GM21576 (cell line): Measurements from ENCODE around the gene ABCC8.

ENCODE experiments used
- ATAC-seq: cut with Tn5 transposase; IDR thresholded peaks from one replicate; pipeline ENCODE4 v1.9.1; 2021; ENCODE audit warnings: mild to moderate bottlenecking, moderate library complexity; ENCODE audit not compliant: unreplicated experiment

ABCC8 gene

DNA sequence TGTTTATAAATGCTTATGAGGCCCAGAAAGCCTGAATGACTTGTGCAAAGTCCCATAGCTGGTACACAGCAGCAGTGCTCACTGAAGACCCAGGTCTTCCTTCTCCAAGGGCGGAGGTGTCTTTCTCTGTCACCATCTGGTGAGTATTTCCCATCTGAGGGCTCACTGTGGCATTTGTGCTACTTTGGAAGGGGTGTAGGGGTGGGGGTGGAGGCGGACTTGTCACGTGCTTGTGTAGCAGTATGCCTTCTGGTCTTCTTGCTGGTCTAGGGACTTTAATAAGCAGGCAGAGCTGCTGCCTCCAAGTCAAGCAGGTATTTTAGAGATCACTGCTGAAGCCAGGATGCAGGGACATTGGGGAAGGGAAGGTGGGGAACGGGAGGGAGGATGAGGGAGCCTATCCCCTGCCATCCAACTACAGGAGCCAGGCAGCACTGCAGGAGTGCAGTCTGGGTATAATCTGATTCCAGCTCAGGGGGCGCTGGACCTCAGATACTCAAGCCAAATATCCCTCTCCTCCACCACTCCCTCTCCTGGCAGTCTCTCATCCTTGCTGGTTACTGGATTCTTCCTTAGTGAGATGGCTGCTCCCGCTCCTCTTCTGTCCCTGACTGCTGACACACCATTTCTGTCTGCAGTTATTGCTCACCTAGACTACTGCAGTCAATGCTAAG, 3.4 kb downstream of the ABCC8 start:
- no peak for ATAC-seq

GRCh38 chr11:17472467-17472866, 4.2 kb downstream of the ABCC8 start:
- no peak for ATAC-seq

DNA sequence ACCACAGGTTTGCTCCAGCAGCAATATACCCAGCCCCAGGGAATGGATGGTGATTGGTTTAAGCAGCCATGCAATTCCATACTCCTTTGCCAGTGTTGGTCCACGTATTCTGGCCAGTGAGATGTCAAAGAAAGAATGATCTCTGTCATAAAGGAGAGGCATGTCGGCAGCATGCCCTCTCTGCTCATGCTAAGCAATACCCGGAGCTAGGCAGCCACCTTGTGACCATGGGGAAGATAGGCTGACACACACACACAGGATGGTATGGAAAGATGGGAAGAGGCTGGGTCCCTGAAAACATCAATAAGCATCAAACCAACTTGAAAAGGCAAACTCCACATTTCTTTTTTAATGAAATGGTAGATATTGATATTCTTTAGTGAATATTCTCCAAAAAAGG, 5.1 kb downstream of the ABCC8 start:
- no peak for ATAC-seq

- ATAC-seq: no peak
Observed at GRCh38 chr11:17469998-17470397, 6.6 kb downstream of the ABCC8 start.

DNA sequence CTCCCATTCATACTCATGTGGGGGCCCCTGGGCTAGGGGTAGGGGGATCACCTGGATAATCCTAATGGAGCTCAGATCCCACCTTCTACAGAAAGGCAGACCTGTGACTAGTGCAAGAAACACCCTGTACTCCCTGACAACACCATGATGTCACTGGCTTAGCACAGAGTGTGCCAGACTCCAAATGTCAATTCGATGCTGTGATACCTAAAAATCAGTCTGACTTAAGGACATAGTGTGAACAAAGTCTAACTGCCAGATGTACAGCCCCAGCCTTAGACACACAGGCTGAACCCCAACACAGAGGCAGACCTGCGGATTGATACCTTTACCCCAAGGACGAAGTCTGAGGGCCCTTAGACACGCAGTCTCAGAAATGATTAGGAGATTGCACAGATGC, 8.5 kb downstream of the ABCC8 start:
- ATAC-seq: no peak

DNA sequence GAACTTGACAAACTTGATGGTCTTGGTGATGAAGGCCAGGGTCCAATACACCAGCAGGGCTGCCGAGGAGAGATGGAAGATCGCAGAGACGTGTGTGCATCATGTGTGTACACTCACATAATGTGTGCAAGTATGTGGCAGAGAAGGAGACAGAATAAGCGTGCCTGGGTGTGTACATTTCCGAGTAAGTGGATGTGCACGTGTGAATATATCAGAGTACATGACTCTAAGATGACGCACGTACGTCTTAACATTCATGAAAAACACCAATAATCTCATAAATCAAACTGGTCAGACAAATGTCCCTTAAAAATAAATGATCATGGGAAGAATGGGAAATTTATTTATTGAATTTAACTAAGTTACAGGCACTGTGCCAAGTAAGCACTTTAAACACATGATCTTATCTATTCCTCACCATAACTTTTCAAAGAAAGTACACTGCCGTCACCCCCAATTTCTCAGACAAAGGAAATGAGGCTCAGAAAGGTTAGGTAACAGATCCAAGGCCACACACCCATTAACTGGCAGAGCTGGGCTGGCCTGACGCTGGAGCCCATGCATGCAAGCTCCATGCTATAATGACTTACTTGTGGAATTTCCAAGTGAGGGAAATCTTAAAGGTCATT, 13.0 kb downstream of the ABCC8 start:
- ATAC-seq: no peak

GRCh38 chr11:17462940-17463339, 13.7 kb downstream of the ABCC8 start:
- no peak for ATAC-seq

- no peak for ATAC-seq
Observed at GRCh38 chr11:17460406-17460805, 16.2 kb downstream of the ABCC8 start.

GRCh38 chr11:17459236-17459896, 17.3 kb downstream of the ABCC8 start:
- ATAC-seq: no peak

- ATAC-seq: no peak
Observed at GRCh38 chr11:17458268-17458667, 18.4 kb downstream of the ABCC8 start.

- ATAC-seq: no peak
Observed at GRCh38 chr11:17457396-17458173, 19.1 kb downstream of the ABCC8 start.

DNA sequence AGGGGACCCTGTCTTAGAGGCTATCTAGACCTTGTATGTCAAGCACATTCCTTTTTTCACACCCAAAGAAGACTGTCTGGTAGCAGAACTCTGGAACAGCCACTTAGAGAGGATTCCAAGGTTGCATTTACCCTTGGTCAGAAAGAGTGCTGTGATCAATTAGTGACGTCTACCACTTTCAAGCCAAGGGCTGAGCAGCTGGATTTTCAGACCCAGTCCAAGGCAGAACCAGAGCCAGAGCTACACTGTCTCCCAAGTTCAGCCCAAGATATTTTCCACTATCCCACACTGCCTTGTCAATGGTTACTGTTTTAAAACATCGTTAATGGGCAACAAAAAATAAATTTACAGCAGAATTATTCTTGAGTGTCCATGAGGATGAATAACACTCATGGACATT, 24.0 kb downstream of the ABCC8 start:
- no peak for ATAC-seq

GRCh38 chr11:17449158-17449557, 27.5 kb downstream of the ABCC8 start:
- ATAC-seq: no peak

GRCh38 chr11:17446482-17446881, 30.2 kb downstream of the ABCC8 start:
- no peak for ATAC-seq

GRCh38 chr11:17445240-17445795, 31.3 kb downstream of the ABCC8 start:
- no peak for ATAC-seq

- no peak for ATAC-seq
Observed at GRCh38 chr11:17443926-17444690, 32.5 kb downstream of the ABCC8 start.

GRCh38 chr11:17443423-17443822, 33.2 kb downstream of the ABCC8 start:
- ATAC-seq: no peak

GRCh38 chr11:17443000-17443399, 33.6 kb downstream of the ABCC8 start:
- ATAC-seq: no peak

DNA sequence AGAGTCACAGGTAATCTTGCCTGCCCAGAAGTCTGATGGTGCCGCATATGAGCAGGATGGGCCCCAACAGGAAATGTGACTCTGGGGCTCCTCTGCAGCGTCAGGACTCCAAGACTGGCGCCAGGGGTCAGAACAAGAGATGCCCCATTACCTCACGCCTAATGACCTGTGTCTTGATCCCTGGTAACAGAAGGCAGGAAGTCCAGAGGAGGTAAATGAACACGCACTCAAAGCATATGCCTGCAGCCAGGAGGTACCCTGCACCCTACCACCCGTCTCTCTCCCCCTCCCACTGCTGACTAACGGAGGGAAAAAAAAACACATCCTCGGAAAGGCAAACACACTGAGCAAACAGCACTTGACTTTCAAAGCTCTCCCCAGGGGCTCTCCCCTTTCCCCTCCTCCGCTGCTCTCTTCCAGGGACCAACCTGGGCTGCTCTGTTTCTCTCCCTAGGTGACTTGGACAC, 37.3 kb downstream of the ABCC8 start:
- no peak for ATAC-seq

GRCh38 chr11:17437366-17437765, 39.3 kb downstream of the ABCC8 start:
- ATAC-seq: no peak
